H9 (cell line): Measurements from ENCODE around the gene PCDH9. TPM values are rescaled to one million over a fixed set of nuclear protein-coding genes. Genes with fewer than 3 reads are reported as not detected.

Source experiments
- DNase-seq: peaks from one replicate; pipeline ENCODE4 v3.0.0-alpha.2; 2017
- H2AFZ ChIP-seq: one replicate; pipeline ENCODE4 v1.6.1; 2013; ENCODE audit warnings: mild to moderate bottlenecking, low read length, control low read depth, moderate library complexity
- H2AK5ac ChIP-seq: 2 replicates; pipeline ENCODE4 v1.6.1; 2013; ENCODE audit warnings: low read length, control low read depth, mixed read lengths; ENCODE audit not compliant: insufficient read length
- H2BK120ac ChIP-seq: one replicate; pipeline ENCODE4 v1.6.1; 2013; ENCODE audit warnings: low read depth, mild to moderate bottlenecking, low read length, control low read depth, inconsistent platforms; ENCODE audit not compliant: poor library complexity, severe bottlenecking
- H2BK12ac ChIP-seq: 2 replicates; pipeline ENCODE4 v1.6.1; 2013; ENCODE audit warnings: low read length, control low read depth, mixed read lengths, low read depth; ENCODE audit not compliant: insufficient read length
- H2BK15ac ChIP-seq: 2 replicates; pipeline ENCODE4 v1.6.1; 2013; ENCODE audit warnings: low read depth, low read length, control low read depth
- H2BK20ac ChIP-seq: one replicate; pipeline ENCODE4 v1.6.1; 2013; ENCODE audit warnings: low read depth, mild to moderate bottlenecking, low read length, control low read depth, inconsistent platforms; ENCODE audit not compliant: poor library complexity, severe bottlenecking
- H2BK5ac ChIP-seq: 2 replicates; pipeline ENCODE4 v1.6.1; 2013; ENCODE audit warnings: low read length, control low read depth, mixed read lengths; ENCODE audit not compliant: insufficient read length
- H3K14ac ChIP-seq: 2 replicates; pipeline ENCODE4 v1.6.1; 2013; ENCODE audit warnings: low read length, control low read depth; ENCODE audit not compliant: insufficient read depth
- H3K18ac ChIP-seq: 2 replicates; pipeline ENCODE4 v1.6.1; 2013; ENCODE audit warnings: low read depth, mild to moderate bottlenecking, mixed read lengths, low read length, control low read depth; ENCODE audit not compliant: insufficient read length
- H3K23ac ChIP-seq: 2 replicates; pipeline ENCODE4 v1.6.1; 2013; ENCODE audit warnings: low read length, control low read depth, mixed read lengths, low read depth; ENCODE audit not compliant: insufficient read length
- H3K23me2 ChIP-seq: 2 replicates; pipeline ENCODE4 v1.6.1; 2013; ENCODE audit warnings: low read depth, mild to moderate bottlenecking, mixed read lengths, low read length, control low read depth; ENCODE audit not compliant: insufficient read length, poor library complexity, severe bottlenecking
- H3K27ac ChIP-seq: 2 replicates; pipeline ENCODE4 v1.5.1; 2013; ENCODE audit warnings: low read length, control low read depth, mixed read lengths, low read depth; ENCODE audit not compliant: insufficient read length
- H3K27me3 ChIP-seq: 2 replicates; pipeline ENCODE4 v1.6.1; 2013; ENCODE audit warnings: low read length, control low read depth, inconsistent platforms; ENCODE audit not compliant: insufficient read depth
- H3K4ac ChIP-seq: 2 replicates; pipeline ENCODE4 v1.6.1; 2013; ENCODE audit warnings: low read depth, mild to moderate bottlenecking, control low read depth, inconsistent platforms, low read length, moderate library complexity
- H3K4me1 ChIP-seq: 2 replicates; pipeline ENCODE4 v1.6.1; 2013; ENCODE audit warnings: low read length, control low read depth, inconsistent platforms; ENCODE audit not compliant: insufficient read depth
- H3K4me2 ChIP-seq: 2 replicates; pipeline ENCODE4 v1.6.1; 2013; ENCODE audit warnings: low read length, control low read depth, mixed read lengths; ENCODE audit not compliant: insufficient read length, insufficient read depth
- H3K56ac ChIP-seq: 2 replicates; pipeline ENCODE4 v1.6.1; 2013; ENCODE audit warnings: low read depth, mild to moderate bottlenecking, mixed read lengths, low read length, control low read depth; ENCODE audit not compliant: insufficient read length
- H3K79me1 ChIP-seq: 2 replicates; pipeline ENCODE4 v1.6.1; 2013; ENCODE audit warnings: low read depth, mild to moderate bottlenecking, moderate library complexity, low read length, control low read depth, inconsistent platforms; ENCODE audit not compliant: insufficient read depth, poor library complexity, severe bottlenecking
- H3K79me2 ChIP-seq: 2 replicates; pipeline ENCODE4 v1.6.1; 2013; ENCODE audit warnings: low read length, control low read depth, inconsistent platforms; ENCODE audit not compliant: insufficient read depth
- H3K9ac ChIP-seq: 2 replicates; pipeline ENCODE4 v1.6.1; 2013; ENCODE audit warnings: low read length, control low read depth, mixed read lengths; ENCODE audit not compliant: insufficient read length; ENCODE audit errors: extremely low read depth
- H3K9me3 ChIP-seq: one replicate; pipeline ENCODE4 v1.6.1; 2013; ENCODE audit warnings: low read depth, low read length, inconsistent platforms; ENCODE audit not compliant: control insufficient read depth
- H3T11ph ChIP-seq: one replicate; pipeline ENCODE4 v1.6.1; 2013; ENCODE audit warnings: mild to moderate bottlenecking, low read length, control low read depth, inconsistent platforms
- H4K20me1 ChIP-seq: one replicate; pipeline ENCODE4 v1.6.1; 2013; ENCODE audit not compliant: control insufficient read depth, insufficient read length, insufficient read depth
- H4K5ac ChIP-seq: 2 replicates; pipeline ENCODE4 v1.6.1; 2013; ENCODE audit warnings: low read depth, mild to moderate bottlenecking, mixed read lengths, low read length, control low read depth; ENCODE audit not compliant: insufficient read length
- H4K8ac ChIP-seq: replicated peaks from 2 replicates; pipeline ENCODE4 v1.6.1; 2013; ENCODE audit warnings: low read length, control low read depth, mixed read lengths, low read depth; ENCODE audit not compliant: insufficient read length
- H4K91ac ChIP-seq: 2 replicates; pipeline ENCODE4 v1.6.1; 2013; ENCODE audit warnings: low read depth, mild to moderate bottlenecking, moderate library complexity, mixed read lengths, low read length, control low read depth; ENCODE audit not compliant: insufficient read length
- H3K27ac Mint-ChIP-seq, 3 experiments: 2 replicates in 2 of 3; 3 replicates in 1 of 3; pipeline ENCODE4 v1.8.0; 2020 to 2021; ENCODE audit warnings: mixed read lengths in 3 of 3, mild to moderate bottlenecking in 1 of 3, moderate library complexity in 1 of 3
- H3K27me3 Mint-ChIP-seq: 2 replicates; pipeline ENCODE4 v1.8.0; 2021; ENCODE audit warnings: low read depth, mild to moderate bottlenecking, moderate library complexity, mixed read lengths
- H3K36me3 Mint-ChIP-seq, 3 experiments: 2 replicates in 2 of 3; 3 replicates in 1 of 3; pipeline ENCODE4 v1.8.0; 2020 to 2021; ENCODE audit warnings: low read depth in 3 of 3, mixed read lengths in 3 of 3; ENCODE audit not compliant: insufficient read depth in 1 of 3
- H3K4me1 Mint-ChIP-seq, 2 experiments: 2 replicates each; pipeline ENCODE4 v1.8.0; 2020; ENCODE audit warnings: mixed read lengths in 2 of 2
- H3K4me3 Mint-ChIP-seq, 2 experiments: 2 replicates in 1 of 2; 3 replicates in 1 of 2; pipeline ENCODE4 v1.8.0; 2020 to 2021; ENCODE audit warnings: mild to moderate bottlenecking in 2 of 2, mixed read lengths in 2 of 2, moderate library complexity in 1 of 2
- H3K9me3 Mint-ChIP-seq, 2 experiments: 2 replicates in 1 of 2; 3 replicates in 1 of 2; pipeline ENCODE4 v1.8.0; 2020; ENCODE audit warnings: mild to moderate bottlenecking in 2 of 2, mixed read lengths in 2 of 2, moderate library complexity in 1 of 2
- WGBS: extraction: QIAGEN DNeasy Blood & Tissue Kit; methylation state at CpG from one replicate; pipeline ENCODE4 v1.1.7; 2013; ENCODE audit warnings: missing lambda C conversion rate, low lambda C conversion rate, mixed read lengths; ENCODE audit not compliant: insufficient read length; ENCODE audit errors: extremely low coverage; 5-methylcytosine and 5-hydroxymethylcytosine counted together
- total RNA-seq: library from RNA; stranded (reverse); gene quantifications from 2 replicates; pipeline ENCODE4 v1.2.1, GENCODE V29; 2021
- TF ChIP-seq, protein P1 (sequence below): fragments of 200-600 bp; sonication (generic); conservative IDR thresholded peaks from 3 replicates; pipeline ENCODE4 v1.8.0; 2021; ENCODE audit warnings: antibody characterized with exemption, mild to moderate bottlenecking

The PCDH9 gene
- total RNA-seq, 1 experiment from 2014 or later: 0.11 TPM

DNA sequence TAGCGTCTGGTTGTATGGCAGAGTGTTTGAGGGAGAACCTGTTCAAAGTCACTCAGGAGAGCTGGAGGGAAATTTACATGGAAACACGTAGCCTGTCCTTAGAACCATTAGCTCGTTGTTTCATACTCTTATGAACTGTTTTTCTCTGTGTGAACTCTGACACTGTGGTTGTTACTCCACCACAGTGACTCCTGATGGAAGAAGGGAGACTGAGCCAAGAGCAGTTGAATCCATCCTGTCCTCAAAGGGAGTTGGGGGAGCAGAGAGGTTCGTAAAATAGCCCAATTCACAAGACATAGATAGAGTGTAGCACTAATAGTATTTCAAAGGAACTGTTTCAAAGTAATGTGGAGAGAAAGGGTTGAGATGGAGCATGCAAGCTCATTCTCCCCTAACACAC is 964.8 kb downstream of the PCDH9 start:
- WGBS: no CpG with 5 or more reads among the region's 4 CpGs
- Histone ChIP-seq H3K4me2 (no peak overlapping the region), H4K5ac (no peak overlapping the region), H2BK120ac (no peak overlapping the region), H3K79me2 (no peaks in the 10 kb centered on the region), H4K91ac (no peak overlapping the region), H3K4me1 (no peaks in the 10 kb centered on the region), H2BK20ac (no peak overlapping the region), H4K8ac (no peak overlapping the region), H3K4ac (no peak overlapping the region), H3K9me3 (no peaks in the 10 kb centered on the region), H3T11ph (no peak overlapping the region), H2BK12ac (no peak overlapping the region), H3K23me2 (no peaks in the 10 kb centered on the region), H3K27me3 (no peaks in the 10 kb centered on the region), H2BK15ac (no peak overlapping the region), H3K79me1 (no peaks in the 10 kb centered on the region), H3K27ac (no peak overlapping the region), H3K14ac (no peak overlapping the region), H4K20me1 (no peaks in the 10 kb centered on the region), H3K56ac (no peak overlapping the region), H2AK5ac (no peak overlapping the region), H3K9ac (no peak overlapping the region), H3K18ac (no peak overlapping the region), H2BK5ac (no peak overlapping the region), H2AFZ (no peak overlapping the region), H3K23ac (no peak overlapping the region)
- H3K9me3 Mint-ChIP-seq: peaks cover 3% of the 10 kb centered on the region in 2 experiments; a peak in 3 of 5 replicates
- no peak overlapping the region for H3K27ac Mint-ChIP-seq
- peaks cover 0 to 4% (median 4%) of the 10 kb centered on the region in 3 experiments; a peak in 3 of 7 replicates for H3K36me3 Mint-ChIP-seq
- H3K4me3 Mint-ChIP-seq: no peak overlapping the region
- TF ChIP-seq, protein P1, sequence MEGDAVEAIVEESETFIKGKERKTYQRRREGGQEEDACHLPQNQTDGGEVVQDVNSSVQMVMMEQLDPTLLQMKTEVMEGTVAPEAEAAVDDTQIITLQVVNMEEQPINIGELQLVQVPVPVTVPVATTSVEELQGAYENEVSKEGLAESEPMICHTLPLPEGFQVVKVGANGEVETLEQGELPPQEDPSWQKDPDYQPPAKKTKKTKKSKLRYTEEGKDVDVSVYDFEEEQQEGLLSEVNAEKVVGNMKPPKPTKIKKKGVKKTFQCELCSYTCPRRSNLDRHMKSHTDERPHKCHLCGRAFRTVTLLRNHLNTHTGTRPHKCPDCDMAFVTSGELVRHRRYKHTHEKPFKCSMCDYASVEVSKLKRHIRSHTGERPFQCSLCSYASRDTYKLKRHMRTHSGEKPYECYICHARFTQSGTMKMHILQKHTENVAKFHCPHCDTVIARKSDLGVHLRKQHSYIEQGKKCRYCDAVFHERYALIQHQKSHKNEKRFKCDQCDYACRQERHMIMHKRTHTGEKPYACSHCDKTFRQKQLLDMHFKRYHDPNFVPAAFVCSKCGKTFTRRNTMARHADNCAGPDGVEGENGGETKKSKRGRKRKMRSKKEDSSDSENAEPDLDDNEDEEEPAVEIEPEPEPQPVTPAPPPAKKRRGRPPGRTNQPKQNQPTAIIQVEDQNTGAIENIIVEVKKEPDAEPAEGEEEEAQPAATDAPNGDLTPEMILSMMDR: no peak
- no peak for DNase-seq
- no peaks in the 10 kb centered on the region for H3K4me1 Mint-ChIP-seq
- peaks cover 4% of the 10 kb centered on the region for H3K27me3 Mint-ChIP-seq
